C4-2B (cell line): ENCODE results near the gene RIMBP3B.
"Not testable (repeated sequence)": the region's sequence is repeated elsewhere in the genome, so short reads cannot be mapped to it uniquely, and the experiment has no call there.

Experiments used
- ZFX ChIP-seq: fragments of 450-650 bp; IDR thresholded peaks from 2 replicates; pipeline ENCODE4 v1.6.1; 2017
- TF ChIP-seq, protein P1 (sequence below): fragments of 450-650 bp; conservative IDR thresholded peaks from 2 replicates; pipeline ENCODE4 v1.5.1; 2017; ENCODE audit warnings: mild to moderate bottlenecking

DNA sequence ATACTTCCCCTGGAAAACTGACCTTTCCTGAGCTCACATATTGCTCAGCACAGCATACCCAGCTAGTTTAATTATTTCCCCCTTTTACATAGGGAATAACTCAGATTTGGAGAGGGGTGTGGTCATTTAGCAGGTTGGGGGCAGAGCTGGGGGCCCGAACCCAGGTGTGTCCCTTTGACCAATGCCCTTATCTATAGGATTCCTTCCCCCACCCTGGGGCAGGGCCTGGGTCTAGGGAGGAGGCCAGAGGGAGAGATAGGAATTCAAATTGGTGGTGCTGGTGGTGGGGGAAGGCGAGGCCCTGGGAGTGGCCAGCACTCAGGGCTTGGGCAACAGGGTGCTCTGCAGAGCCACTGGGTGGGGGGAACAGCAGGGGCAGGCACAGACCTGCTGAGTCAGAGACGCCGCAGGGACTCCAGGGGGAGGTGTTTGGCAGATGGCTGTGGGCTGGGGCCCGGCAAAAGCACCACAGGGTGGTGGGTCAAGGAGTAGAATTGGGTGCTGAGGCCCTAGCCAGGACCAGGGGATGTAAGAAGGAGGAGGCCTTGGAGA lies 19.3 kb downstream of the RIMBP3B start:
- TF ChIP-seq, protein P1, sequence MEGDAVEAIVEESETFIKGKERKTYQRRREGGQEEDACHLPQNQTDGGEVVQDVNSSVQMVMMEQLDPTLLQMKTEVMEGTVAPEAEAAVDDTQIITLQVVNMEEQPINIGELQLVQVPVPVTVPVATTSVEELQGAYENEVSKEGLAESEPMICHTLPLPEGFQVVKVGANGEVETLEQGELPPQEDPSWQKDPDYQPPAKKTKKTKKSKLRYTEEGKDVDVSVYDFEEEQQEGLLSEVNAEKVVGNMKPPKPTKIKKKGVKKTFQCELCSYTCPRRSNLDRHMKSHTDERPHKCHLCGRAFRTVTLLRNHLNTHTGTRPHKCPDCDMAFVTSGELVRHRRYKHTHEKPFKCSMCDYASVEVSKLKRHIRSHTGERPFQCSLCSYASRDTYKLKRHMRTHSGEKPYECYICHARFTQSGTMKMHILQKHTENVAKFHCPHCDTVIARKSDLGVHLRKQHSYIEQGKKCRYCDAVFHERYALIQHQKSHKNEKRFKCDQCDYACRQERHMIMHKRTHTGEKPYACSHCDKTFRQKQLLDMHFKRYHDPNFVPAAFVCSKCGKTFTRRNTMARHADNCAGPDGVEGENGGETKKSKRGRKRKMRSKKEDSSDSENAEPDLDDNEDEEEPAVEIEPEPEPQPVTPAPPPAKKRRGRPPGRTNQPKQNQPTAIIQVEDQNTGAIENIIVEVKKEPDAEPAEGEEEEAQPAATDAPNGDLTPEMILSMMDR: not testable (repeated sequence)
- not testable (repeated sequence) for TF ChIP-seq ZFX
